NCI-H748 (cell line): Measurements from ENCODE around the gene MACF1.

ENCODE experiments used
- DNase-seq: peaks from one replicate; lab custom pipeline; 2025; ENCODE audit not compliant: unreplicated experiment; lab: John Stamatoyannopoulos, UW

MACF1 gene

DNA sequence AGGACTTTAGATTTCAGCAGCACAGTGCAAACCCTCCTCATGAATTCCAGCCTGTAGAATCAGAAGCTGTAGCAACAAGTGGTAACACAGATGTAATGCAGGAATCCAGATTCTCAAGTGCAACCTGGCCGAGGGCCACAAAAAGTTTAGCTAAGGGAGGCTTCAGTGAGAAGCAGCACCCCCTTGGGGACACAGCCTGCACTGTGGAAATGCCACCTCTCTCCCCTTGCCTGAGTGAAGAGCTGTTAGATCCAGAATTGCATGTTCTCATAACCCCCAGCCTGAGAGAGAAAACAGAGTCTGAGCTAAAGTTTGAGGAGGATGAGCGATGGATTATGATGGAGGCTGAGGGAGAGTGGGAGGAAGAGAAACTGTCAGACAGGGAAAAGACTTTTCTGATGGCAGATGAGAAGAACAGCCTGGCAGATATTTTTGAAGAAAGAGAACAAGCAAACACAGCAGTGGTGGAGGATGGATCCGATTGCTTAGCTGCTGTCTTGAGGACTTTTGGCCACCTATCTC, 206.5 kb downstream of the MACF1 start:
- DNase-seq: peak; percentile 90

DNA sequence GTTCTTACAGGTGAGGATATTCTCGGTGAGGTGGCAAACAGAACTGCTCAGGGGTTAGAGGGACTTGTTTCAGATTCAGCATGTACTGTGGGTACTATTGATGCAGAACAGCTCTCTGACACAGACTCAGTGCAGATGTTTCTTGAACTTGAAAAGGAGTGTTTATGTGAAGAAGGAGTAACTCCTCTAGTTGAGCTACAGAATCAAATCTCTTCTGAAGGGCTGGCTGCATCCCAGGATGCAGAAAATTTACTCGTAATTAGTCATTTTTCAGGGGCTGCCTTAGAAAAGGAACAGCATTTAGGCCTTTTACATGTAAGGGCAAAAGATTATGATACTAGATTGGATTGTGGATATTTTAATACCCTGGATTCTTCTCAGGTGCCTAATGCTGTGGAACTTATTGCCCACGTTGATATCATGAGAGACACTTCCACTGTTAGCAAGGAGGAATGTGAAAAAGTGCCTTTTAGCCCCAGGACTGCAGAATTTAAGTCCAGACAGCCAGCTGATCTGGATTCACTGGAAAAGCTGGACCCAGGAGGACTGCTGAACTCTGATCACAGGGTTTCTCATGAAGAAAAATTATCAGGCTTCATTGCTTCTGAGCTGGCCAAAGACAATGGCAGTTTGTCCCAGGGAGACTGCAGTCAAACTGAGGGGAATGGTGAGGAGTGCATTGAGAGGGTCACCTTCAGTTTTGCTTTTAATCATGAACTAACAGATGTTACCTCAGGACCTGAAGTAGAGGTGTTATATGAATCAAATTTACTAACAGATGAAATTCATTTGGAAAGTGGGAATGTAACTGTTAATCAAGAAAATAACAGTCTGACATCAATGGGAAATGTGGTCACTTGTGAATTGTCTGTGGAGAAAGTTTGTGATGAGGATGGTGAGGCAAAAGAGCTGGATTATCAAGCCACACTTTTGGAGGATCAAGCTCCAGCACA, 207.3 kb downstream of the MACF1 start:
- no peak for DNase-seq

DNA sequence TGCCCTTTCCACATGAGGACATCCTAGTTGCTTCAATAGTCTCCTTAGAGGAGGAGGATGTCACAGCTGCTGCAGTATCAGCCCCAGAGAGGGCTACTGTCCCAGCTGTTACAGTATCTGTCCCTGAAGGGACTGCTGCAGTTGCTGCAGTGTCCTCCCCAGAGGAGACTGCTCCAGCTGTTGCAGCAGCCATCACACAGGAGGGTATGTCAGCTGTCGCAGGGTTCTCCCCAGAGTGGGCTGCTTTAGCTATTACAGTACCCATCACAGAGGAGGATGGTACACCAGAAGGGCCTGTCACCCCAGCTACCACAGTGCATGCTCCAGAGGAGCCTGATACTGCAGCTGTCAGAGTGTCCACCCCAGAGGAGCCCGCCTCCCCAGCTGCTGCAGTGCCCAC, 208.4 kb downstream of the MACF1 start:
- no peak for DNase-seq

DNA sequence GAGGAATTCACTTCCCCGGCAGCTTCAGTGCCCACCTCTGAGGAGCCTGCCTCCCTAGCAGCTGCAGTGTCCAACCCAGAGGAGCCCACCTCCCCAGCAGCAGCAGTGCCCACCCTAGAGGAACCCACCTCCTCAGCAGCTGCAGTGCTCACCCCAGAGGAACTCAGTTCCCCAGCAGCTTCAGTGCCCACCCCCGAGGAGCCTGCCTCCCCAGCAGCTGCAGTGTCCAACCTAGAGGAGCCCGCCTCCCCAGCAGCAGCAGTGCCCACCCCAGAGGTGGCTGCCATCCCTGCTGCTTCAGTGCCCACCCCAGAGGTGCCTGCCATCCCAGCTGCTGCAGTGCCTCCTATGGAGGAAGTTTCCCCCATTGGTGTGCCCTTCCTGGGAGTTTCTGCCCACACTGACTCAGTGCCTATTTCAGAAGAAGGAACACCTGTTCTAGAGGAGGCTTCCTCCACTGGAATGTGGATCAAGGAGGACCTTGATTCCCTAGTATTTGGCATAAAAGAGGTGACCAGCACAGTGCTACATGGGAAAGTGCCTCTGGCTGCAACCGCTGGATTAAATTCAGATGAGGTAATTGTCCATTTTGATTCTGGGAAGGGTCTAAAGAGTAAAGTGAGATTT, 209.5 kb downstream of the MACF1 start:
- DNase-seq: no peak

DNA sequence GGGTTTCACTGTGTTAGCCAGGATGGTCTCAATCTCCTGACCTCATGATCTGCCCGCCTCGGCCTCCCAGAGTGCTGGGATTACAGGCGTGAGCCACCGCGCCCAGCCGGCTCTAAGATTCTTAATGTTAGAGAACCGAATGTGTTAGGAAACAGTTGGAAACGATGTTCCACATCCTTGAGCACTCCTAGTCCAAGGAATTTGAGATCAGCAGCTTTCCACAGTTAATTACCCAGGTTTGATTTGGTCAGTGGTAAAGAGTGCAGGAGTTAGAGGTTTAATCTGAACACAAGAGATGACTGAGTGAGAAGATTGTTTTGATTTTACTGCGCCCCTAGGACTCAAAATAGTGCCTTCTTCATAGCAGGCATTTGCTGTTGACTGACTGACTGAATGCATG, 211.1 kb downstream of the MACF1 start:
- DNase-seq: no peak

DNA sequence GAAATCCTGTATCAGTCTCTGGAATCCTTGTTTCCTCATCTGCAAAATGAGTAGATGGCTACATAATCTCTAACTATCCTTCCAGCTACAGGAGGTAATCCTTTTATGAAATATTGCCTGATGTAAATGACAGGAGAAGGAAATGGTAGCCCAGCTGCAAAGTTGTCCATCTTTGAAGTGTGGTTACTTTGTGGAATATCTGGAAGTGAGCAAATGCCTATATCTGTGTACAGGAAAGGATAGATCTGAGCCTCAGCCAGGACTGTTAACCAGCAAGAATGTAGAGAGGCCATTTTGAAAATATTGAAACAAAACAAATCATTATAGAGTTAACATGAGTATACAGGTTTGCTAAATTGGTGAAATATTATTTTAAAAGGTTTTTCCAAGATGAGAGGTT, 212.1 kb downstream of the MACF1 start:
- no peak for DNase-seq

DNA sequence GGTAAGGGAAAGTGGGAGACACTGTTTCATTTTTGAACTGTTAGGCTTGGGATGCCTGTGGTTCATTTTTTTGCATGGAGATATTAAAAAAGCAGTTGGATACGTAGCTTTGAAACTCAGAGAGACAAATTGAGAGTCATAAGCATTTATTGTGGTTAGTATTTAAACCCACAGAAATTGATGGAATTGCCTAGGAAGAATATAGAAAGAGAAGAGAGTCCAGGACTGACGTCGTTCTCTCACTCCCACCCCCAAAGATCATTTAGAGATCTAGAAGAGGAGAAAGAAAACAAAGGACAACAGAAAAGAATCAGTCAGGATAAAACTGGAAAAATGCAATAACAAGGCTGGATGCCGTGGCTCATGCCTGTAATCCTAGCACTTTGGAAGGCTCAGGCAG, 213.7 kb downstream of the MACF1 start:
- no peak for DNase-seq

DNA sequence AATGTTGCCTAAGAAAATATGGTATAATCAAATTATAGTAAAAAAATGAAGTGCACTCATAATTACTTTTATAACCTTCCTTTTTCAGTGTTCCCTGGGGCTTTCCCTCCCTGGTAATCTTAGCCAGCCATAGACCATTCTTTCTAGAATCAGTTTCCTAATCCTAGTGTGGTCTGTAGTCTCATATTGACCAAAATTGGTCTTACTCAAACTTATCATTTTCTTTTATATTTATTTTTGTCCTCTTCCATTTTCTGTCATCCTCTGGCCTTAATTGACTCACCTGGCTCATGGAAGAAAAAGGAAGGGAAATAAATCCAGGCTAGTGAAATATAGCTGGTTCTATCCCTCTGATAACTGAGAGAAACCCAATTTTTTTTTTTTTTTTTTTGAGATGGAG, 216.0 kb downstream of the MACF1 start:
- DNase-seq: no peak

DNA sequence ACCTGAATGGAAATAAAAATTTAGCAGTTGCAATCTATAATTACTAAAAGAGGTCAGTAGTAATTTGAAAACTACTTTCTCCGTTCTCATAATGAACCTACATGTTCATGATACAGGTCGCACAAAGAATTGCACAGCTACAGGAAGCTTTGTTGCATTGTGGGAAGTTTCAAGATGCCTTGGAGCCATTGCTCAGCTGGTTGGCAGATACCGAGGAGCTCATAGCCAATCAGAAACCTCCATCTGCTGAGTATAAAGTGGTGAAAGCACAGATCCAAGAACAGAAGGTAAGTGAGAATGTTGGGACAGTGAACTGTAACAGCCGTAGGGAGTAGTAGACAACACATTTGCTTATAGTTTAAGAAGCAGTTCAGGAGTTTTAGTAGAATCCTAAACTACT, 218.1 kb downstream of the MACF1 start:
- no peak for DNase-seq

DNA sequence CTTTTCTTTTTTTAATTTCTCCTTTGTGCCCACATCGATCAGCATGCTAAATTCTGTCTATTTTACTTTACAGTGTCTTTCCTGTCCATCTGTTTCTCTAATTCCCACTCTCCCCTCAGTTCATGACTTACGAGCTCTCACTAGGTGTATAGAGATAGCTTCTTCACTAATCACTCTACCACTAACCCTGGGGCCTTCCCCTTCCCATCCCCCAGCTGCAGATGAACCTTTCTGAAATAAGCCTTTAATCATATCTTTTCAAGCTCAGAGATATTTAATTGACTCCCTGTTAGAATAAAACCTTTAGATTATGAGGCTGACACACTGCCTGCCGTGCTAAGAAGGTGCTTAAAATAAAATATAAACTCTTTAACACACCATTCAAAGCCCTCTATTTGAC, 220.7 kb downstream of the MACF1 start:
- DNase-seq: no peak

DNA sequence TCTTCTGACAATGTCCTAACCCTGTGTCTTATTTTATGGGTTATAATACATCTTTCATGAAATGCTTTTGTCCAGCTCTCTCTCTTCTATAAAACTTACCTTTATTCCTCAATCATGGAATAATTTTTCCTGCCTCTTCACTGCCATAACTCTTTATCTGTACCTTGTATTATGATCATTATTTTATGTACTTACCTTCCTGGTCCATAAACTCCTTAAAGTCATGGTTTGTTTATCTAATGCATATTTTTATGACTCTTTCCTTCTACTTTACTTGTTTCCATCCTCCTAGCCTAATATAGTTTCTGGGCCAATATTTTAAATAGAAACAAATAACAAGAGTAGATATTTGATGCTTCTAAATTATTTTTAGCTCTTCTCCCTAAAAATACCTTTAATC, 221.1 kb downstream of the MACF1 start:
- no peak for DNase-seq

DNA sequence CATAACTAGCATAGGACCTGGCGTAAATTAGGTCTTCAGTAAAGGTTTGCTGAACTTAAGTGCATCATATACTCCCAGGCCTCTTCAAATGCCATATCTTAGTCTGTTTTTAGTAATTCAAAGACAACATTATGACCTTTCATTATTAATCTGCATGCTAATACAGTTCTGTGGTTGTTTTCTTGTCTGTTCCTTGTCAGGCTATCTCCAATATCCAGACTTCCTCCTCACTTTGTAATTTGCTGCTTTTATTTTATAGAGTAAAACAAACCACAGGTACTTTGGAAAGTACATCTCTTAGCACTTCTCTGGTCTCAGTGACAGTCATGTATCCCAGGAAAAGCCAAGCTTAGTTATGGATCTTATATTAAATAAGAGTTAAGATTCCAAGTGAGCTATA, 221.9 kb downstream of the MACF1 start:
- no peak for DNase-seq

DNA sequence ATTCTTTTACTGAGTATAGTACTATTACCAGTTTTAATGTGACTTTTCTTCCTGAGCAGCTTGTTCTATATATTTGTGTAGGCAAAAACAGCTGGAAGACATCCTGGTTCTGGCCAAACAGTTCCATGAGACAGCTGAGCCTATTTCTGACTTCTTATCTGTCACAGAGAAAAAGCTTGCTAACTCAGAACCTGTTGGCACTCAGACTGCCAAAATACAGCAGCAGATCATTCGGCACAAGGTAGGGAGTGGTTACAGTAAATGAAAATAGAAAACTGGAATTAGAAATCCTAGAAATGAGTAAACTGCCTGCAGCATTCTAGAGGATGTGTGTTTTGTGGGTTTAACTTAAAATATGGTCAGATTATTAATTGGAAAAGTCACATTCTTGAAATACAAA, 222.9 kb downstream of the MACF1 start:
- DNase-seq: no peak

DNA sequence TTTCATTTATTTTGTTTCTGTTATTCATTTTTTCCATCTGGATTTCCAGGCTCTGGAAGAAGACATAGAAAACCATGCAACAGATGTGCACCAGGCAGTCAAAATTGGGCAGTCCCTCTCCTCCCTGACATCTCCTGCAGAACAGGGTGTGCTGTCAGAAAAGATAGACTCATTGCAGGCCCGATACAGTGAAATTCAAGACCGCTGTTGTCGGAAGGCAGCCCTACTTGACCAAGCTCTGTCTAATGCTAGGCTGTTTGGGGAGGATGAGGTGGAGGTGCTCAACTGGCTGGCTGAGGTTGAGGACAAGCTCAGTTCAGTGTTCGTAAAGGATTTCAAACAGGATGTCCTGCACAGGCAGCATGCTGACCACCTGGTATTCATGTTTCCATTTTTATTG, 223.4 kb downstream of the MACF1 start:
- no peak for DNase-seq

DNA sequence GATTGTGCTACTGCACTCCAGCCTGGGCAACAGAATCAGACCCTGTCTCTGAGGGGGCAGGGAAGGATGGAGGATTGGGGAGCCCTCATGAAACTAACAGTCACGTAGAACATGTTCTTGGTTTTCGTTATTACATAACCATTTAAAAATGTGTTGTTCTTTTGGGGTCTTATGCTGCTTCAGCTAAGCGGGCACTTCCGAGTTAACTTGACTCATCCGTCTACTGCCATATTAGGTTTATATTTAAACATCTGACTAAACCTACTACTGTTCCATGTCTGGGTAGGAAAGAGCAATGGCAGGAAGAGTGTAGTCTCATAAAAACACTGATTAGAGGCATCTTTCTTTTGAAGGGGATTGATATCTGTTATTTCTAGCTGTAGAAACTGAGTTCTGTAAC, 227.4 kb downstream of the MACF1 start:
- no peak for DNase-seq

DNA sequence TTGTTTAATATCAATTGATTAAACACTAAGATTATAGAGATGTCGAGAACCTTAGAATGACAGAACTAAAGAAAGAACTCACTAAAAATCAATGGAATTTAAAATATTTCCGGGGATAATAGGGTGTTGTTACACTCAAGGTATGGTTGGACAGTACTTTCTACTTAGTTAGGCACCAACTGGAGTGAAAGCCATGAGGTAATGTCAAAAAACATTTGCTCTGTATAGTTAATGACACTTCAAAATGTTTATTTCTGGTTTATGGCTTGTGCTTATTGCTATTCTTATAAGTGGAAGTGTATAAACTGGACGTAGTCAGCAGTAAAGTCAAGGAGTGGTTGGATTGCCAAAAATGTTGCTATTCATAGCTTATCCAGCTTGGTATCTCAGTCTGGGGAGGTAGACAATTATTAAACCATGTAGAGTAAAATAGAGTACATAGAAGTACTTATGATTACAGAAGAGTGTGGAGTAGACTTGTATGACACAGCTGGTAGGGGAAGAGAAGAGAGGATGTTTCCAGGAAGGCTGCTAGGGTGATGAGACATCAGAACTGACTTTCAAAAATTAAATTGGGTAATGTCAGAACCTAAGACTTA, 230.4 kb downstream of the MACF1 start:
- DNase-seq: no peak

DNA sequence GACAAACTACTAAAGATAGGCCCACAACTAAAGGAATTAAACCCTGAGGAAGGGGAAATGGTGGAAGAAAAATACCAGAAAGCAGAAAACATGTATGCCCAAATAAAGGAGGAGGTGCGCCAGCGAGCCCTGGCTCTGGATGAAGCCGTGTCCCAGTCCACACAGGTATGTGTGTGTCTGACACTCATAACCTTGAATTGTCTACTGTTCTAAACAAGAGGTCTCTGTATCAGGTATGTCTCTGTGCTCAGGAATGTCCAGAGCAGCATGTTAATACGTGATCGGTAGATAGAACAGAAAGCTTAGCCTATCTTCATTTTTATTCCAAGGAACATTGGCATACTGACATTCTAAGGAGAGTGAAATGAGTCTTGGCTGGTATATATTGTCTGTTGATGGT, 231.1 kb downstream of the MACF1 start:
- no peak for DNase-seq

DNA sequence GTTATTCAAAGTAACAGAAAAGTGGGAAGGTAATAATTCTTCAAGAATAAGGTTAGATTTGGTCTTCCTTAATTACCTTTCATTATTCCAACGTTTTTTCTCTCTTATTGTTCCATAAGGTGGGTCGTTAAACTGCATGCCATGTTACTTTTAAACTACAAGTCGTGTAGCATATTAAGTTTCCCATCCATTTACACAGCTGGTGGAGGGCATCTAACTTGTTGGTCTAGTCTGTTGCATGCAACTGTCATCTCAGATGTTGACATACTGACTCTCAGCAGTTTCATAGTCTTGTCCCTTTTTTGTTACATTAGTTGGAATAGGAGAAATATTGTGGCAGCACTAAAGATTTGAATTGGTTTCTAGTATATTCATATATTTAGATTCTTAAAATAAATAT, 232.3 kb downstream of the MACF1 start:
- no peak for DNase-seq

DNA sequence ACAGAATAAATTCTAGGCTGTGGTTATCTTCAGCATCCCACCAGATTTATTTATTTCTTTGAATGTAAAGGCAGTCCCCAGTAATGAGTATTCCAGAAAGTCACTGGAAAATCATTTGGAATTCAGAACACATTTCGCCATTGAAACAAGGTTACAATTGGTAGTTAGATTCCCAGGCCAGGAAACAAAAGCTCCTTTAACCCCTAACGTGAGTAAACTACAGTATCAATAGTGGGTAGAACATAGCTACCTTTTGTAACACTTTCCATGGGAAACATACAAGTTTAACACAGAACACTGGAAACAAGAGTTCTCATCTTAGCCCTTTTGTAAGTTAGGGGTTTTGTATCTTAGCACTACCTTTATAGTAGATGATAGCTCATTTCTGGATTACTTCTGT, 233.5 kb downstream of the MACF1 start:
- no peak for DNase-seq

DNA sequence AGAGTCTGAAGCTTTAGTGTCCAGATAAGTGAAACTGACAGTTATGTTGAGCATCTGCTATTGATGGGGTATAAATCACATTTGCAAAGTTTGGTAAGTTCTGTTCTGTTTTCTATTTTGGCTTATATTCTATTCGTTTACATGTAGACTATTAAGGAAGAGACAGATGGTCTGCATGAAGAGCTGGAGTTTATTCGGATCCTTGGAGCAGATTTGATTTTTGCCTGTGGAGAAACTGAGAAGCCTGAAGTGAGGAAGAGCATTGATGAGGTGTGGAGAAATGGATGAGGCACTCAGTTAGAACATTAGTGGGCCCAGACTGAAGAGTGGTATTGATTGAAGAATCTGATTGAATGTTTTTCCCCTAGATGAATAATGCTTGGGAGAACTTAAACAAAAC, 236.4 kb downstream of the MACF1 start:
- no peak for DNase-seq

DNA sequence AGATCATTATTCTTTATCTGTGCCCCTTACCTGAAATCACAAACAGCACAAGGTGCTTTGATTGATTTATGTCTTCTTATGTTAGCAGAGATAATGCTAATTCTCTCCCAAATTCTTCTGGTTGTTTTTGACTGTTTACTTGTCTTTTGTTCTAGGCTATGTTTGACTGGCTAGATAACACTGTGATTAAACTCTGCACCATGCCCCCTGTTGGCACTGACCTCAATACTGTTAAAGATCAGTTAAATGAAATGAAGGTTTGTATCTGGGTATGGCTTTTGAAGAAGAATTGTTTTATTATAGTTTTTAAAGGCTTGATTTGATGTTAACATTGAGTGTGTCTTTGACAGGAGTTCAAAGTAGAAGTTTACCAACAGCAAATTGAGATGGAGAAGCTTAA, 237.3 kb downstream of the MACF1 start:
- no peak for DNase-seq

DNA sequence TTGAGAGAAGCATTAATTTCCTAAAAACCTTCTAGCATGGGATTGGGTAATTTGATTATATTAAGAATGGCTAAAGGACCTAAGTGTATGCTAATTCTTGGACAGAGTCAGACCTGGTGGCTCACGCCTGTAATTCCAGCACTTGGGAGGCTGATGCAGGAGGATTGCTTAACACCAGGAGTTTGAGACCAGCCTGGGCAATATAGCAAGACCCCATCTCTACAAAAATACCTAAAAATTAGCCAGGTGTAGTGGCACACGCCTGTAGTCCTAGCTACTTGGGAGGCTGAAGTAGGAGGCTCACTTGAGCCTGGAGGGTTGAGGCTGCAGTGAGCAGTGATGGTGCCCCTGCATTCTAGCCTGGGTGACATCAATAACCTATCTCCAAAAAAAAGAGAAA, 241.1 kb downstream of the MACF1 start:
- DNase-seq: no peak
